Measurements from ENCODE around the gene NOTCH3.

DNA sequence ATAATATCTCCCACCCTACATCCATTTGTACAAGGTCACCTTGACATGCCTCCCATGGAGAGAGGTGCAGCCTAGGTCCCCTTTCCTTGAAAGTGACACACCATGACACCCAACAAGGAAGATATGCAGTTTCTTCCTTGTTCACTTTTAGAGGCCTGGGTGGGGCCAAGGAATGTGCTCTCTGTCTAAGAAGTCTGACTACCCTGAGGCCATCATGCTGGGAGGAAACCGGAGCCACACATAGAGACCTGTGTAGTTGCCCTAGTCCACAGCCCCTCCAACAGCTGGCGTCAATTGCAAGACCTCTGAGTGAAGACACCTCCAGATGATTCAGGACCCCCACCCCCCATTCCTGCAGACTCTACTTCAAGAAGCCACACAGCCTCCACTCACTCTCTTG lies 82.5 kb downstream of the NOTCH3 start:
- TF ChIP-seq CTCF (IDR thresholded peaks at IDR 0.05; ENCODE audit: control extremely low read depth in 1 of 3, insufficient read depth in 1 of 3, low read depth in 1 of 3, low read length in 3 of 3) (no peak), EZH2 (IDR thresholded peaks at IDR 0.05; ENCODE audit: low read depth, low read length, severe bottlenecking) (no peak), EP300 (IDR thresholded peaks at IDR 0.05; ENCODE audit: borderline replicate concordance in 1 of 2, low read depth in 2 of 2, low read length in 2 of 2) (no peak), POLR2A (IDR thresholded peaks at IDR 0.05; ENCODE audit: control extremely low read depth in 1 of 2, low read depth in 2 of 2, low read length in 2 of 2) (no peak; a peak in 1 of 3 replicates), RBBP5 (IDR thresholded peaks at IDR 0.05; ENCODE audit: borderline replicate concordance, low read depth, low read length) (no peak), ASH2L (IDR thresholded peaks at IDR 0.05; ENCODE audit: low read length) (no peak), SIRT6 (IDR thresholded peaks at IDR 0.05; ENCODE audit: low read length) (no peak), JUND (IDR thresholded peaks at IDR 0.05; ENCODE audit: low read length) (no peak)
- TF ChIP-seq, protein P1, sequence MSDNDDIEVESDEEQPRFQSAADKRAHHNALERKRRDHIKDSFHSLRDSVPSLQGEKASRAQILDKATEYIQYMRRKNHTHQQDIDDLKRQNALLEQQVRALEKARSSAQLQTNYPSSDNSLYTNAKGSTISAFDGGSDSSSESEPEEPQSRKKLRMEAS (IDR thresholded peaks at IDR 0.05) = no peak

All from H1 (cell line).